NCI-H2227 (cell line): ENCODE data around the gene GAPVD1.
"Not testable (repeated sequence)": the region's sequence is repeated elsewhere in the genome, so short reads cannot be mapped to it uniquely, and the experiment has no call there.

Experiments
- DNase-seq: peaks from one replicate; lab custom pipeline; 2025; ENCODE audit not compliant: unreplicated experiment; lab: John Stamatoyannopoulos, UW

Gene GAPVD1

GRCh38 chr9:125254231-125254630 lies 7.4 kb upstream of the GAPVD1 start:
- no peak for DNase-seq

DNA sequence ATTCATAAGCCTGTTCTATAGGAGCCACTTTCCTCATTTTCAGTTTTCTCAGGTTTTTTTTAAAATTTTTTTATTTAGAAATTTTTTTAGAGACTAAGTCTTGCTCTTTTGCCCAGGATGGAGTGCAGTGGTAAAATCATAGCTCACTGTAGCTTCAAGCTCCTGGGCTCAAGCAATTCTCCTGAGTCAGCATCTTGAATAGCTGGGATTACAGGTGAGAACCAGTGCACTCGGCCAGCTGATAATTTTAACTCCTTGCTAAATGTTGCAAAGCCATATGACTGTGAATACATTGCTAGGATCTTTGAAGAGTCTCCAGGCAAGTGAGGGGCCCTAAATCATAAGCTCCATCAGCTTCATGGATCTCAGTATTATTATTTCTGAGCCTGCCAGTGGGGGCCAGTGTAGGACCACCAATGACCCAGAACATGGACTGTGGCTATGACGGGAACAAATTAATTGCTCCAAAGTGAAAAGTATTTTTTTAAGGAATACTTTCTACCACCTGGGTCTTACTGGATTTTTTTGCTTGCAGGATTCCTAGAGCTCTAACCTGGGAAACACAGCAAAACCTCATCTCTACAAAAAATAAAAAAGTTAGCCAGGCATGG lies 5.7 kb upstream of the GAPVD1 start:
- DNase-seq, result no peak

DNA sequence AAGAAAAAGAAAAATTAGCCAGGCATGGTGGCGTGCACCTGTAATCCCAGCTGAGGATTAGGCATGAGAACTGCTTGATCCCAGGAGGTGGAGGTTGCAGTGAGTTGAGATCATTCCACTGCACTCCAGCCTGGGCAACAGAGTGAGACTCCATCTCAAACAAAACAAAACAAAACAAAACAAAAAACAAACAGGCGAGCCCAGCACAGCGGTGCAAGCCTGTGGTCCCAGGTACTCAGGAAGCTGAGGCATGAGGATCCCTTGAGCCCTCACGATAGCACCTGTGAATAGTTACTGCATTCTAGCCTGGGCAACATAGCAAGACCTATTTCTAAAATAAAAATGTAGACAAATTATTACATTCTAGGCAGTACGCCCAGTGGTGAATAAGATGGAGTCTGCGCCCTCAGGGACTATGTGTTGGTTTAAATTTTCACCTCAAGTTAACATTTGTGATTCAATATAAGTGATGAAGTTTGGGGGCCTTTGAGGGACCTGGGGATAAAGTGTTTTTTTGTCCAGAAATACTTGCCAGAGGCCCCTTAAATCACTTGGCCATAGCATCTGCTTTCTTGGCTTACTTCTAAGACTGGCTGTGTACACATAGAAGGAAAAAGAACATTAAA lies 3.4 kb upstream of the GAPVD1 start:
- DNase-seq, result no peak

GRCh38 chr9:125258832-125259534 lies 2.6 kb upstream of the GAPVD1 start:
- no peak for DNase-seq

GRCh38 chr9:125260561-125260960 lies 1.1 kb upstream of the GAPVD1 start:
- no peak for DNase-seq

GRCh38 chr9:125262294-125262991 lies 817 bp downstream of the GAPVD1 start:
- DNase-seq, result peak; percentile 22

GRCh38 chr9:125264068-125264467 lies 2.4 kb downstream of the GAPVD1 start:
- DNase-seq, result not testable (repeated sequence)

- DNase-seq, result no peak
These were observed 6.9 kb downstream of the GAPVD1 start for GRCh38 chr9:125268394-125269013.

DNA sequence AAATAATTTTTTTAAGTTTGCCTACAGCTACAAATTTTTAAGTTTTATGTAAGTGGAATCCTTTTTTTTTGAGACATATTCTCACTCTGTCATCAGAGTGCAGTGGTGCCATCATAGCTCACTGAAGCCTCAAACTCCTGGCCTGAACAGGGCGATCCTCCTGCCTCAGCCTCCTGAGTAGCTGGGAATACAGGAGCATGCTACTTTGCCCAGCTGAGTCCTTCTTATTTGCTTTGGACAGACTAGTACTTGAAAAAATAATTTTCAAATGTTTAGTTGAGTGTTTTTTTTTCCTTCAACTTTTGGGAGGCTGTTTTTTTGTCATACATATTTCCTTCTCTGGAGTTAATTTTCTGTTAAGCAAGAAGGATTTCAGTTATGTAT lies 7.4 kb downstream of the GAPVD1 start:
- no peak for DNase-seq

DNA sequence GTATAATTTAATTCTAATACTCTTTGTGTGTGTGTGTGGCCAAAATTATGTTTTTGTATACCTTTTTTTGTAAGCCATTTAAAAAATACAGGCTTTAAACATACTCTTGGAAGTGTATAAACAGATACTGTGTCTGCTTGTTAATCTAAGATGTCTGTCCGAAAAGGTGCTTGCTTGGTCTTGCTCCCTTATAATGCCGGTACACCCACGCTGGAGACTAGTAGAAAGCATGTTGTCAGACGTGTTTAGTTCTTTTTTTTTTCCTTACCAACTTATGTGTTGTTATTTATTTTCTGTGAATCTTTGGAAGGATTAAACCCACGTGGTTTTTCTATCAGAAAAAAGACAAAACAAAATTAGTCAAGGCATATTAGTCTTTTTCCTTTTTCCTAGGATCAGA lies 9.5 kb downstream of the GAPVD1 start:
- no peak for DNase-seq

- DNase-seq, result no peak
These were observed 11.1 kb downstream of the GAPVD1 start for GRCh38 chr9:125272697-125273096.

GRCh38 chr9:125276771-125277170 lies 15.1 kb downstream of the GAPVD1 start:
- DNase-seq, result no peak

DNA sequence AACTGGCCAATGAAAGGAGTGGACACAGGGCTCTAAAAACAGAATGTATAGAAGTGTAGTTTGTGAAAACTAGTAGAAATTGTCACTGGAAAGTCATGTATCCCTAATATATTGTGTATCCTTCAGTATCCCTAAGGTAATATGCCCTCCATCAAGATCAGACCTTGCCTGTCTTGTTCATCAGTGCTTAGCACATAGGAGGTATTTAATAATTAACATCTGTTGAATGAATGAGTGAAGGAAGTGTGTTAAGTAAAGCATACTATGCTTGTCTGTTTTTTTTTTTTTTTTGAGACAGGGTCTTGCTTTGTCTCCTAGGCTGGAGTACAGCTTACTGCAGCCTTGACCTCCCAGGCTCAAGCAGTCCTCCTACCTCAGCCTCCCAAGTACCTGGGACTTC lies 15.8 kb downstream of the GAPVD1 start:
- DNase-seq, result no peak

DNA sequence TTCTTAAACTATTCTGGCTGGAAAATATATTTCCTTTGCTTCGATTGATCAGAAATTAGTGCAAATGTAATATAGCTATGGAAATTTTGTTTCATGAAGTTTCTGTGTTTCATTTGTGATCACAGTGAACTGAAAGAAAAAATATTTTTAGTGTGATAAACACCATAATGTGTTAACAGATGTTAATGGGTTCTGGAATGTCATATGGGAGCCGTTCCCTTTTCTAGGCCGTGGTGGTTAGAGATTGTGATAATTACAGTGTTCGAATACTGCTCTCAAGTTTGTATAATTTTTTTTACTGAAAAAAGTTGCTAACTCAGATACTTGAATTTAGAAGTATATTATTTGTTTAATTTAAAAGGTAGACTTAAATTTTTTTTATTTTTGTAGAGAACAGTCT lies 19.3 kb downstream of the GAPVD1 start:
- DNase-seq, result no peak

DNA sequence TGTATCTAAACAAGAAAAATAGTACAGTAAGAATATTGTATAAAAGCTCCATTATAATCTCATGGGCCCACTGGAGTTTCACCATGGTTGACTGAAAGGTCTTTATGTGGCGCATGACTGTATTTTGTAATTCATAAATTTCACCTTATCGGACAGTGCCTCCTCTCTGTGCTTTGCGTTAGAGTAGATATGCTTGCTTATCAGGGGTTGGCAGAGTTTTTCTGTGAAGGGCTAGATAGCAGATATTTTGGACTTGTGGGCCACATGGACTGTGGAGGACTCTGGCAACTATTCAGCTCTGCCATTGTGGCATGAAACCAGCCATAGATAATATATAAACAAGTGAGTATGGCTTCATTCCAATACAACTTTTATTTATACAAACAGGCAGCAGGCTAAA lies 23.2 kb downstream of the GAPVD1 start:
- no peak for DNase-seq

DNA sequence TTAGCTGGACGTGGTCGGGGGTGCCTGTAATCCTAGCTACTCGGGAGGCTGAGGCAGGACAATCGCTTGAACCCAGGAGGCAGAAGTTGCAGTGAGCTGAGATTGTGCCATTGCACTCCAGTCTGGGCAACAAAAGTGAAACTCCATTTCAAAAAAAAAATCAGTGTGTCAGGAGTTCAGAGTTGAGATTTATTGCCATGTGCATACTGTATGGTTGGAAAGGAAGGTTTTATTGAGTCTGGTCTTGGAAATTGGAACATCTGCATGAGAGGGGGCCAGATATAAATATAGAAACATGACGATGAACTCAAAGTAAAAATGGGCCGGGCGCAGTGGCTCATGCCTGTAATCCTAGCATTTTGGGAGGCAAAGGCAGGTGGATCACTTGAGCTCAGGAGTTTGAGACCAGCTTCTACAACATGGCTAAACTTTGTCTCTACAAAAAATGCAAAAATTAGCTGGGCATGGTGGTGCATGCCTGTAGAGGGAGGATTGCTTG lies 25.4 kb downstream of the GAPVD1 start:
- not testable (repeated sequence) for DNase-seq

DNA sequence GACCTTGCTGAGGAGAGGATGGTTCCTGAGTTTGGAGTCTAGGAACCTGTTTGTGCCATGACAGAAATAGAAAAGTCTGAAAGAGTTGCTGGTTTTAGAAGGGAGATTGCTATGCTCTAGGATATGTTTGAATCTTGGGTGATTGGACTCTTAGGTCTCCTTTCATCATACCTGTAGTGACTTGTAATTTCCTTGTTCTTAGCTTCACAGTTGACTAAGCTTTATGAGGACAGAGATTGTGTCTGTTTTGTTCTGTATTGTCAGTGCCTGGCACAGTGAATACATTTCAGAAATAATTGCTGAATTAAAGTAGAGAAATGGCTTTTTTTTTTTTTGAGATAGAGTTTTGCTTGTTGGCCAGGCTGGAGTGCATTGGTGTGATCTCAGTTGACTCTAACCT lies 31.5 kb downstream of the GAPVD1 start:
- no peak for DNase-seq

- no peak for DNase-seq
These were observed 34.0 kb downstream of the GAPVD1 start for GRCh38 chr9:125295657-125296056.

GRCh38 chr9:125296843-125297372 lies 35.3 kb downstream of the GAPVD1 start:
- DNase-seq, result peak; percentile 22

DNA sequence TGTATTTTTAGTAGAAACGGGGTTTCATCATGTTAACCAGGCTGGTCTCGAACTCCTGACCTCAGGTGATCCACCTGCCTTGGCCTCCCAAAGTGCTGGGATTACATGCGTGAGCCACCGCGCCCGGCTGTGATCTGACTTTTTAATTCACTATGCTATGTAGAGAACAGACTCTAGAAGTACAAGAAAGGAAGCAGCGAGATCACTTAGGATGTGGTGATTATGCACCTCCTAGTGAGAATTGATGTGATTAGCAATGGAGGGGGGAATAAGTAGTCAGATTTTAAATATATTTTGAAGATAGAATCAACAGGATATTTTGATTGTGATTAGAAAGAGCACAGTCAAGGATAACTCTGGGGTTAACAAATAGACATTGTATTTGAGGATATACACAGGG lies 36.3 kb downstream of the GAPVD1 start:
- no peak for DNase-seq

GRCh38 chr9:125302241-125302640 lies 40.6 kb downstream of the GAPVD1 start:
- no peak for DNase-seq
